Measurements from ENCODE around the gene ERCC5.

ERCC5 gene

GRCh38 chr13:102805680-102806079 lies 40.2 kb upstream of the ERCC5 start:
- no peak for DNase-seq
- intact Hi-C loops (cut with DNase I; ENCODE audit: low total_unique reads): no loop called here
- no peak overlapping the region for H3K4me3 ChIP-seq
- H3K4me1 ChIP-seq: peaks cover 0 to 14% (median 6%) of the 10 kb centered on the region in 4 donors
- peaks cover 2 to 13% (median 10%) of the 10 kb centered on the region in 3 donors for H3K36me3 ChIP-seq
- TF ChIP-seq CTCF (IDR thresholded peaks at IDR 0.05): no peak
- H3K27ac ChIP-seq: no peak overlapping the region
- no peaks in the 10 kb centered on the region for H3K27me3 ChIP-seq
- peaks cover 0 to 3% (median 0%) of the 10 kb centered on the region in 3 donors for H3K9me3 ChIP-seq

- H3K27me3 ChIP-seq: no peaks in the 10 kb centered on the region
- H3K9me3 ChIP-seq: peaks cover 0 to 12% (median 0%) of the 10 kb centered on the region in 3 donors
- no peak overlapping the region for H3K27ac ChIP-seq
- peaks cover 12 to 20% (median 19%) of the 10 kb centered on the region in 3 donors for H3K36me3 ChIP-seq
- H3K4me1 ChIP-seq: peaks cover 0 to 3% (median under 1%) of the 10 kb centered on the region in 4 donors
- no peak for TF ChIP-seq CTCF (IDR thresholded peaks at IDR 0.05)
- H3K4me3 ChIP-seq: no peak overlapping the region
- DNase-seq: no peak
- intact Hi-C loops (cut with DNase I; ENCODE audit: low total_unique reads): no loop called here
These were observed 38.1 kb upstream of the ERCC5 start for GRCh38 chr13:102807699-102808098.

- Histone ChIP-seq H3K27ac (no peak overlapping the region), H3K36me3 (peaks cover 18 to 28% (median 23%) of the 10 kb centered on the region in 3 donors), H3K4me3 (no peak overlapping the region), H3K4me1 (peaks cover 0 to 13% (median 3%) of the 10 kb centered on the region in 4 donors), H3K9me3 (peaks cover 0 to 12% (median 0%) of the 10 kb centered on the region in 3 donors), H3K27me3 (no peaks in the 10 kb centered on the region)
- DNase-seq: no peak
- intact Hi-C loops (cut with DNase I; ENCODE audit: low total_unique reads): no loop called here
- no peak for TF ChIP-seq CTCF (IDR thresholded peaks at IDR 0.05)
These were observed 33.1 kb upstream of the ERCC5 start for GRCh38 chr13:102812611-102813287.

- no peaks in the 10 kb centered on the region for H3K27me3 ChIP-seq
- intact Hi-C loops (cut with DNase I; ENCODE audit: low total_unique reads): no loop called here
- H3K27ac ChIP-seq: no peak overlapping the region
- H3K4me3 ChIP-seq: no peak overlapping the region
- H3K9me3 ChIP-seq: peaks cover 0 to 12% (median 0%) of the 10 kb centered on the region in 3 donors
- H3K4me1 ChIP-seq: peaks cover 0 to 13% (median 3%) of the 10 kb centered on the region in 4 donors
- no peak for DNase-seq
- H3K36me3 ChIP-seq: peaks cover 18 to 30% (median 26%) of the 10 kb centered on the region in 3 donors
- no peak for TF ChIP-seq CTCF (IDR thresholded peaks at IDR 0.05)
These were observed 31.7 kb upstream of the ERCC5 start for GRCh38 chr13:102814025-102814607.

GRCh38 chr13:102814793-102815192 lies 31.0 kb upstream of the ERCC5 start:
- no peak overlapping the region for H3K4me3 ChIP-seq
- no peak overlapping the region for H3K27ac ChIP-seq
- no peaks in the 10 kb centered on the region for H3K27me3 ChIP-seq
- no peak for DNase-seq
- peaks cover 0 to 13% (median 3%) of the 10 kb centered on the region in 4 donors for H3K4me1 ChIP-seq
- intact Hi-C loops (cut with DNase I; ENCODE audit: low total_unique reads): no loop called here
- no peak for TF ChIP-seq CTCF (IDR thresholded peaks at IDR 0.05)
- H3K36me3 ChIP-seq: peaks cover 18 to 34% (median 31%) of the 10 kb centered on the region in 3 donors
- H3K9me3 ChIP-seq: peaks cover 0 to 12% (median 0%) of the 10 kb centered on the region in 3 donors
